GM19043 (cell line): ENCODE data around the gene MICALL1.
"Not testable (repeated sequence)": the region's sequence is repeated elsewhere in the genome, so short reads cannot be mapped to it uniquely, and the experiment has no call there.

Source experiments
- ATAC-seq: cut with Tn5 transposase; IDR thresholded peaks from one replicate; pipeline ENCODE4 v1.9.1; 2021; ENCODE audit warnings: low read depth; ENCODE audit not compliant: unreplicated experiment

Gene MICALL1

GRCh38 chr22:37953437-37954179 is 47.5 kb downstream of the MICALL1 start, which contains the start of the genes C22orf23 and POLR2F:
Gene C22orf23, minus strand, starts transcription at chr22:37953601. Its CDS starts 452 bp downstream, at chr22:37953149.
Gene POLR2F, plus strand, starts transcription at chr22:37953699. Its CDS starts 89 bp downstream, at chr22:37953788.
- ATAC-seq, result peak; percentile 79

- ATAC-seq, result no peak
Observed at GRCh38 chr22:37954686-37955085, 48.6 kb downstream of the MICALL1 start.

GRCh38 chr22:37955825-37956397 is 49.8 kb downstream of the MICALL1 start:
- not testable (repeated sequence) for ATAC-seq

DNA sequence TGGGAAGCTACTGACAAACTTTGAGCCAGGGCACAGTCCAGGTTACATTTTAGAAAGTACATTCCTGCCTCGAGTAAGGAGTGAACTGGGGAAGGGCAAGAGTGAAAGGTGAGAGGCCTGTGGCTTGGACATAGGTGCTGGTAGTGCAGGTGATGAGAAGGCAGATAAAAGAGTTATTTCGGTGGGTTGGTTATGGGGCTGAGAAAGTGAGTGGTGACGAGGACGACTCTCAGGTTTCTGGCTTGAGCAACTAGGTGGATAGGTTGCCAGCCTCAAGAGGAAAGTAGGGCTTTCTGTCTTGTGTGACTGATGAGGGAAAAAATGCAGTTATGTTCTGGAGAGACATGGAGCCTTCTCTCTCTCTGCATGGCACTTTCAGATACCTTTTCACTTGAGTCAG is 51.1 kb downstream of the MICALL1 start:
- ATAC-seq, result no peak

DNA sequence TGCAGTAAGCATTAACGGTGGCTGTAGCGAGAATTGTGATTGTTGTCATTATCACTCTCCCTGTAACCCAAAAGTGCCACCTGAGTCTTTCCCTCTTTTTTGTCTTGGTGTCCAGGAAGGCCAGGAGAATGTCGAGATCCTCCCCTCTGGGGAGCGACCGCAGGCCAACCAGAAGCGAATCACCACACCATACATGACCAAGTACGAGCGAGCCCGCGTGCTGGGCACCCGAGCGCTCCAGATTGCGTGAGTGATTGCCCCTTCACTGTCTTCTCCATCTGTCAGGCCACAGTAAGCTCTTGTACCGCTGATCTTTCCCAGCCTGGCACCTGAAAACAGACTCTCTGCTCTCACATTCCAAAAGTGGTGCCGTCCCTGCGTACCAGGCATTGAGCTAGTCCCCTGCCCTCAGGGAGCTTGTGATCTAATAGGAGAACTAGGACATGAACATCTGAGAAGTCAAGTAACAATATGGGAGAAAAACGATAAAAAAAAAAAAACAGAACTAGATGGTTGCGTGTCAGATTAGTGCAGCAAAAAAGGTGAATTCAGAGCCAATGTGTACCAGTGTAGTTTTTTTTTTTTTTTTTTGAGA is 53.2 kb downstream of the MICALL1 start:
- no peak for ATAC-seq

DNA sequence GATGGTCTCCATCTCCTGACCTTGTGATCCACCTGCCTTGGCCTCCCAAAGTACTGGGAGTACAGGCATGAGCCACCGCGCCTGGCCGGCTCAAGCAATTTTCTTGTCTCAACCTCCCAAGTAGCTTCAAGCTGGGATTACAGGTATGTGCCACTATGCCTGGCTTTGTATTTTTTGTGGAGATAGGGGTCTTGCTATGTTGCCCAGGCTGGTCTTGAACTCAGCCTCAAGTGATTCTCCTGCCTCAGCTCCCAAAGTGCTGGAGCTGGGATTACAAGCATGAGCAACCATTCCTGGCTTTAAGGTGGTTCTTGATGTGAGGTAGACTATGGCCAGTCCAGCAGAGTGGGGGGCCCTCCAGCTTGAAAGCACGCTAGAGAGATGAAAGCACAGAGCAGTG is 55.0 kb downstream of the MICALL1 start:
- no peak for ATAC-seq

DNA sequence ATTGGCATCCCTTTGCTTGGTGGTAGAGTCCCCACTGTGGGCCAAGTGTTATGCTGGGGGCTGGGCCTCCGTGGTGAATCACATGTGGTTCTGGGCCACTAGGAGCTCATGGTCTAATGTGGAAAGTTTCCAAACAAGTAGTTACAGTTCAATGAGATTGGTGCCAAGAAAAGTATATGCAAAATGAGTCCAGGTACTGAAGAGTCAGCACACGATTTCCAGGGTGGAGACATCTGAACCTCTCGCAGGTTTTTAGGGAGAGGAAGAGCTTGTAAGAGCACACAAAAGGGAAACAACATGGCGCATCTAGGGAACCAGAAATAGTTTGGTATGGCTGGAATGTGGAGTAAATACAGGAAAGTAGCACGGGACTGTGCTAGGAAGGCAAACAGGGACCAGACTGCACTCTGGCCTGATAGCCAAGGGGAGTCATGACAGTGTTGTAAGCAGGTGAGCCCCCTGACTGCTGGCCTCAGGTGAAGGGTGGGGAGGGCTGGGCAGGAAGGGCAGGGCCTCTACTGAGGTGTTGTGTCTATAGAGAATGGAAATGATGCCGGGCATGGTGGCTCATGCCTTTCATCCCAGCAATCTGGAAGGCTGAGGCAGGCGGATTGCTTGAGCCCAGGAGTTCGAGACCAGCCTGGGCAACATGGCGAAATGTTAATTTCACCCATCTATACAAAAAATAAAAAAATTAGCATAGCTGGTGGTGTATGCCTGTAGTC is 60.0 kb downstream of the MICALL1 start:
- no peak for ATAC-seq

GRCh38 chr22:37967147-37967546 is 61.0 kb downstream of the MICALL1 start:
- ATAC-seq, result no peak

DNA sequence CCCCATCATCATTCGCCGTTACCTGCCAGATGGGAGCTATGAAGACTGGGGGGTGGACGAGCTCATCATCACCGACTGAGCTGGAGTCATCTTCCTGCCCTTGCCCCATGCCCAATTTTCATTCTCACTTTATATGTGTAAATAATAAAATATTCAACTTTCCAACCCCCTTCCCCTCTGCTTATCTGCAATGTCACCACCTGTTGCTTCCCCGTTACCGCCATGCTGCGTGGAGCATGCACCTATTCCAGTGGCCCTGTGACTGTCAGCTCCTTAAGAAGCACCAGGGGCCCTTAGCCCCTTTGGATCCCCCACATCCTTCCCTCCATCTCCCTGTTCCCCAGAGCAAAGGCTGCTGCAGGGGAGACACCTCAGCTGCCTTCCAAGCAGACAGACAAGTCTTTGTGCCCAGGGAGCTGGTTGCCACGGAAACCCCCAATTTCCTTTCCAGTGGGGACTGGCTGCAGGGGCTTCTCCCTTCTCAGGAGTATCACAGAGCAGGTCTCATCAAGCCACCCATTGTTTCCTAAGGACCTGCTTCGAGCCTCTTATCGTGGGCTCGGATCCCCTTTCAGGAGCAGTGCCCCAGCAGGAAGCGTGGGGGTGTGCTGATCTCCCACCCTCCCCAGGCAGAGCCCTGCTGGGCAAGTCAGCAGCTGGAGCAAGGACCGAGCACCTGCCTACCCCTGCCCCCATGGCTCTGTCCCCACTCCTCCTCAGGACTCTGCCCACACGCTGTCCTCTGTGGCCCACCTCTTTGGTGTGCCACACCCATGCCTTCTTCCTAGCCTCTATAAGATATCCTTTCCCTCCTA is 61.7 kb downstream of the MICALL1 start:
- no peak for ATAC-seq

DNA sequence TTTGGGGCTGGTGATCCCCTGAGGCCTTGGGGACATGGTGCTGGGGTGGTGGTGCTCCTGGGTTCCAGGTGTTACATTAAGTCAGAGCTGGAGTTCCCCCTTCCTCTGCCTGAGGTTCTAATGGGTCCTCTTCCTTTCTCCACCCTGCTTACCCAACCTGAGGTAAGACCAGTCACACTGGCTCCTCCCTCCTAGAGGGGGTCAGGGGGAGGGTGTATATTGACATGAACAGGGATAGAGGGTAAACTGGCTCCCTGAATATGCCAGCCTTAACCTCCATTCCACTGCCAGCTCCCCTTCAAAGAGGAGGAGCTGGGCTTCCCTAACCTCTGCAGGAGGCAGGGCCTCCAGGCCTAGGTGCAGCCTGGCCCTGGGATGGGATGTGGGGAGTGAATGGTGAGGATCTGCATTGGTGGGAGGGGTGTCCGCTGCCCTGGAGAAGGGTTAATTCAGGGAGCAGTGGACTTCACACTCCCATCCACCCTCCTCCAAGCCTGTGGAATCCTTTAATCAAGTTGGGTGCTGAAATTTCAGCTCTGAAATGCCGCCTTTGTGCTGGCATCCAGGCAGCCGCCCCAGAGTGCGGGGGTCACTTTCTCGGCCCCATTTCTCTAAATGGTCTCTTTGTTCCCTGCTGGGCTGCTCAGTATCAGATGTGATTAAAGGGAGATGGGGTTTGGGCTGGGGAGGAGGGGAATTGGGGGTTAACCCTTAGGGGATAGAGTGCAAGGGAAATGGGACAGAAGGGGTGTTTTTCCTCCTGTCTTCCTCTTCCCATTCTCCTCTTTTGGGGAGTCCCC is 62.6 kb downstream of the MICALL1 start:
- no peak for ATAC-seq

DNA sequence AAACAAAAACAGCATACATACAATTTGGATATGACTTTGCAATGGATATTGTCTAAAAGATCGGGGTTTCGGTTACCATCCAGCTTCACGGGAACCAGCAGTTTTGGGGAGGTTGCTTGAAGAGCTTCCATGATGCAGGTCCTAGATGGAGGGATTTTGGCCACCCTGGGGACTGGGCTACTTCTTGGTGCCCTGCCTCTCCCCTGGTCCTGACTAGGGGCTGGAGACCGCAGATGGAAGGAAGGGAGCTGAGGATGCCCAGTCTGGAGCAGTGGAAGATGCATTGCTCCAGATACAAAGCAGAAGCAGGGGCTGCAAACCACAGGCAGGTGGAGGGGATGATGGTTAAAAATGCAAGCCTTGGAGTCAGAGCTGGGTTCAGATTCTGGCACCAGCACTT is 64.8 kb downstream of the MICALL1 start:
- ATAC-seq, result no peak

DNA sequence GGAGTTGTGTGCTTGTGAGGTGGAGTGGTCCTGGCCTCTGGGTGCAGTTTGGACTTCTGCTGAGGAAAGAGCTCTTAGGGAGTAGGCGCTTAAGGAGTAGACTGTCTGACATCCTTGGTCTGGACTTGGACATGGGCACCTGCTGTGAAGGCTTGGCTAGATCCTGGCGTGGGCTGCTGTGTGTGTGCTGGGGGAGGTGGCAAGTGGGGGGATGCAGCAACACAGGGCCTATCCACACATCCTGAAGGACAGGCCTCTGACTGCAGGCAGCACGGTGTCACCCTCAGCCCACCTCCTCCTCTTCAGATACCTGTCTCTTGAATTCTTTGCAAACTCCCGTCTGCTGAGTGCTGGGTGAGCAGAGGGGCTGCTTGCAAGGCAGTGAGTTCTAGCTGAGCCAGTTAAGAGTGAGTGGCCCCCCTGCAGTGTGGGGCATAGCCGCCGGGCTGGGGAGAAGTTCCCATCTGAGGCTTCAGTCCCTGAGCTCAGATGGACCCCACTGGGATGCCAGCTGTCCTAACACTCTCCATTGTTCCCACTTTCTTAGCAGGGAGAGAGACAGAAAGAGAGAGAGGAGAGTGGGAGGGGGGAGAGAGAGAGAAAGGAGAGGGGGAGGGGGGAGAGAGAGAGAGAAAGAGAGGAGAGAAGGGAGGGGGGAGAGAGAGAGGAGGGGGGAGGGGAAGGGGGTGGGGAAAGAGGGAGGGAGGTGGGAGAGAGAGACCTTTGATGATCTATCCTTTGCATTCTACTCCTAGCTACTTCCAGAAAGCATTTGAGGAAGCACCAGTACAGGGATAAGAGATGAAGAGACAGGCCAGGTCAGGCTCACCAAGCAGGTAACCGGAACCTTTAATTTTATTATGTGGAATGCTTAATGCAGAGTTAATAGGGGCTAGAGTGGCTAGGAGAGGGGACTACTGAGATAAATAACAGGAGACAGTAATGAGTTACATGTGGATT is 65.7 kb downstream of the MICALL1 start:
- no peak for ATAC-seq

GRCh38 chr22:37972527-37972926 is 66.4 kb downstream of the MICALL1 start:
- ATAC-seq, result no peak

GRCh38 chr22:37973271-37974170 is 67.4 kb downstream of the MICALL1 start:
- no peak for ATAC-seq

- ATAC-seq, result no peak
Observed at GRCh38 chr22:37975153-37975552, 69.1 kb downstream of the MICALL1 start.

DNA sequence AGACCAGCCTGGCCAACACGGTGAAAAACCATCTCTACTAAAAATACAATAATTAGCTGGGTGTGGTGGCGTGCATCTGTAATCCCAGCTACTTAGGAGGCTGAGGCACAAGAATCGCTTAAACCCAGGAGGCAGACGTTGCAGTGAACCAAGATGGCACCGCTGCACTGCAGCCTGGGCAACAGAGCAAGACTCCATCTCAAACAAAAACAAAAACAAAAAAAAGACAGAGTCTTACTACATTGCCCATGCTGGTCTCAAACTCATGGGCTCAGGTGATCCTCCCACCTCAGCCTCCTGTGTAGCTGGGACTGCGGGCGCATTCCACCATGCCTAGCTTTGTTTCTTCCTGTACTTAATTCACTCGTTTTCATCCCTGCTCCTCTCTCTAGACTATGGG is 69.9 kb downstream of the MICALL1 start:
- ATAC-seq, result not testable (repeated sequence)

- ATAC-seq, result no peak
Observed at GRCh38 chr22:37976547-37976946, 70.5 kb downstream of the MICALL1 start.
